Esophagus muscularis mucosa (tissue), 3 donors: Measurements from ENCODE around the gene CDKN3.

ENCODE experiments used
- POLR2A ChIP-seq: fragments of 450-650 bp; IDR thresholded peaks from one replicate; pipeline ENCODE4 v1.6.1; 2017; ENCODE audit warnings: antibody characterized with exemption, moderate library complexity, mild to moderate bottlenecking, low read depth
- POLR2AphosphoS5 ChIP-seq, 2 donors: sonication (generic); formaldehyde crosslinking; IDR thresholded peaks; one replicate each; pipeline ENCODE4 v1.6.1; 2017; ENCODE audit warnings: antibody characterized with exemption in 2 of 2
- TF ChIP-seq, protein P1 (sequence below), 3 experiments: fragments of 200-600 bp in 2 of 3; fragments of 450-650 bp in 1 of 3; sonication (generic) in 2 of 3; IDR thresholded peaks; one replicate each; pipeline ENCODE4 v1.5.1; 2017 to 2019; ENCODE audit warnings: antibody characterized with exemption in 3 of 3, mild to moderate bottlenecking in 2 of 3, moderate library complexity in 1 of 3

DNA sequence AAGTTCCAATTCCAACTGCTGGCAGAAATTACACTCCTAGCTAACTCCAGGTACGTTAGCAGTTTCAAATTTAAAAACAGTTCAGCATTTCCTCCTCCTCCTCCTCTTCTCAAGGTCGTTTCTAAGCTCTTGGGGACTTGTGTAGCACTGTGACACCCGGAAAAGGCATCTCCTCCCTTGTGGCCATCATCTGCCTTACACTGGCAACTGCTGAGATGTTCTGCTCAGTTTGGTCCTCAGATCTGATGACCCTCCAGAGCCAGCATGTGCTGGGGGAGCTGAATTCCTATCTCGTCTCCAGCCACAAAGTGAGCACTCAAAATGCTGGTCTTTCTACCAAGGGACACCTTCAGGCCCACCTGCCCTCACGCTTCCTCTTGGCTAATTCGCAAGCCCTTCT lies 43.5 kb upstream of the CDKN3 start:
- TF ChIP-seq POLR2A = no peak
- TF ChIP-seq, protein P1, sequence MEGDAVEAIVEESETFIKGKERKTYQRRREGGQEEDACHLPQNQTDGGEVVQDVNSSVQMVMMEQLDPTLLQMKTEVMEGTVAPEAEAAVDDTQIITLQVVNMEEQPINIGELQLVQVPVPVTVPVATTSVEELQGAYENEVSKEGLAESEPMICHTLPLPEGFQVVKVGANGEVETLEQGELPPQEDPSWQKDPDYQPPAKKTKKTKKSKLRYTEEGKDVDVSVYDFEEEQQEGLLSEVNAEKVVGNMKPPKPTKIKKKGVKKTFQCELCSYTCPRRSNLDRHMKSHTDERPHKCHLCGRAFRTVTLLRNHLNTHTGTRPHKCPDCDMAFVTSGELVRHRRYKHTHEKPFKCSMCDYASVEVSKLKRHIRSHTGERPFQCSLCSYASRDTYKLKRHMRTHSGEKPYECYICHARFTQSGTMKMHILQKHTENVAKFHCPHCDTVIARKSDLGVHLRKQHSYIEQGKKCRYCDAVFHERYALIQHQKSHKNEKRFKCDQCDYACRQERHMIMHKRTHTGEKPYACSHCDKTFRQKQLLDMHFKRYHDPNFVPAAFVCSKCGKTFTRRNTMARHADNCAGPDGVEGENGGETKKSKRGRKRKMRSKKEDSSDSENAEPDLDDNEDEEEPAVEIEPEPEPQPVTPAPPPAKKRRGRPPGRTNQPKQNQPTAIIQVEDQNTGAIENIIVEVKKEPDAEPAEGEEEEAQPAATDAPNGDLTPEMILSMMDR (IDR thresholded peaks at IDR 0.05) = no peak
- TF ChIP-seq POLR2AphosphoS5 (IDR thresholded peaks at IDR 0.05) = no peak
